ENCODE measurements around the gene PUSL1.

The PUSL1 gene

GRCh38 chr1:1309251-1310108 lies 1.1 kb downstream of the PUSL1 start:
- Histone ChIP-seq H3K9ac (ENCODE audit: low read length) (peak overlapping the region; percentile 74), H3K79me2 (ENCODE audit: low read length) (peaks cover 4% of the 10 kb centered on the region), H3K27ac (ENCODE audit: low read length) (no peak overlapping the region; the same call in 1 of the 2 replicates), H3K4me2 (ENCODE audit: low read length) (peak overlapping the region; percentile 90), H2AFZ (ENCODE audit: low read depth, low read length) (no peak overlapping the region), H3K9me3 (ENCODE audit: insufficient read depth, low read length) (no peaks in the 10 kb centered on the region), H4K20me1 (ENCODE audit: insufficient read depth, low read length) (0 out of 2 replicates have a peak, but pooled peaks cover 3% of the 10 kb centered on the region), H3K4me1 (ENCODE audit: low read length) (peaks cover 27% of the 10 kb centered on the region), H3K36me3 (replicated peaks; ENCODE audit: low read depth, low read length) (peaks cover 20% of the 10 kb centered on the region), H3K4me3 (ENCODE audit: low read length) (peak overlapping the region; percentile 90), H3K27me3 (ENCODE audit: low read depth, low read length) (no peaks in the 10 kb centered on the region)
- no peak for TF ChIP-seq EZH2phosphoT487 (IDR thresholded peaks at IDR 0.05; ENCODE audit: low read depth)
- TF ChIP-seq, protein P1, sequence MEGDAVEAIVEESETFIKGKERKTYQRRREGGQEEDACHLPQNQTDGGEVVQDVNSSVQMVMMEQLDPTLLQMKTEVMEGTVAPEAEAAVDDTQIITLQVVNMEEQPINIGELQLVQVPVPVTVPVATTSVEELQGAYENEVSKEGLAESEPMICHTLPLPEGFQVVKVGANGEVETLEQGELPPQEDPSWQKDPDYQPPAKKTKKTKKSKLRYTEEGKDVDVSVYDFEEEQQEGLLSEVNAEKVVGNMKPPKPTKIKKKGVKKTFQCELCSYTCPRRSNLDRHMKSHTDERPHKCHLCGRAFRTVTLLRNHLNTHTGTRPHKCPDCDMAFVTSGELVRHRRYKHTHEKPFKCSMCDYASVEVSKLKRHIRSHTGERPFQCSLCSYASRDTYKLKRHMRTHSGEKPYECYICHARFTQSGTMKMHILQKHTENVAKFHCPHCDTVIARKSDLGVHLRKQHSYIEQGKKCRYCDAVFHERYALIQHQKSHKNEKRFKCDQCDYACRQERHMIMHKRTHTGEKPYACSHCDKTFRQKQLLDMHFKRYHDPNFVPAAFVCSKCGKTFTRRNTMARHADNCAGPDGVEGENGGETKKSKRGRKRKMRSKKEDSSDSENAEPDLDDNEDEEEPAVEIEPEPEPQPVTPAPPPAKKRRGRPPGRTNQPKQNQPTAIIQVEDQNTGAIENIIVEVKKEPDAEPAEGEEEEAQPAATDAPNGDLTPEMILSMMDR (IDR thresholded peaks at IDR 0.05; ENCODE audit: low read depth, low read length), result no peak

DNA sequence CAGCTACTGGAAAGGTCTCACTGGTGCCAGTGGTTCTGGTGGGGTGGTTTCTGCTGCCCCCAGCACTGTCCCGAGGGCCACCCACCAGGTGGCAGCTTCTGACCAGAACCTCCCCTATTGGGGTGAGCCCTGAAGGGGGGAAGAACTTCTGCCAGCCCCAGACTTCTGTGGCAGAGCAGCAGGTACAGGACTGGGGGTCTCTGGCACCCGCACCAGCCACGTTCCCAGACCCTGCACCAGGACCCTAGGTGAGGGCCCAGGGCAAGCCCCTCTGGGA lies 1.6 kb downstream of the PUSL1 start:
- H3K4me3 ChIP-seq (ENCODE audit: low read length), result no peak overlapping the region
- no peak for TF ChIP-seq EZH2phosphoT487 (IDR thresholded peaks at IDR 0.05; ENCODE audit: low read depth)
- TF ChIP-seq, protein P1 (IDR thresholded peaks at IDR 0.05; ENCODE audit: low read depth, low read length), result no peak
- no peaks in the 10 kb centered on the region for H3K9me3 ChIP-seq (ENCODE audit: insufficient read depth, low read length)
- no peaks in the 10 kb centered on the region for H3K27me3 ChIP-seq (ENCODE audit: low read depth, low read length)
- H3K9ac ChIP-seq (ENCODE audit: low read length), result no peak overlapping the region
- H3K79me2 ChIP-seq (ENCODE audit: low read length), result peaks cover 4% of the 10 kb centered on the region
- H3K4me2 ChIP-seq (ENCODE audit: low read length), result peak overlapping the region; percentile 90
- peaks cover 26% of the 10 kb centered on the region for H3K4me1 ChIP-seq (ENCODE audit: low read length)
- H4K20me1 ChIP-seq (ENCODE audit: insufficient read depth, low read length), result 0 out of 2 replicates have a peak, but pooled peaks cover 3% of the 10 kb centered on the region
- no peak overlapping the region for H2AFZ ChIP-seq (ENCODE audit: low read depth, low read length)
- H3K36me3 ChIP-seq (replicated peaks; ENCODE audit: low read depth, low read length), result peaks cover 23% of the 10 kb centered on the region
- H3K27ac ChIP-seq (ENCODE audit: low read length), result no peak overlapping the region

- H3K9me3 ChIP-seq (ENCODE audit: insufficient read depth, low read length), result no peaks in the 10 kb centered on the region
- no peak overlapping the region for H3K27ac ChIP-seq (ENCODE audit: low read length)
- H2AFZ ChIP-seq (ENCODE audit: low read depth, low read length), result no peak overlapping the region
- no peak overlapping the region for H3K4me3 ChIP-seq (ENCODE audit: low read length)
- peaks cover 4% of the 10 kb centered on the region for H3K79me2 ChIP-seq (ENCODE audit: low read length)
- H3K27me3 ChIP-seq (ENCODE audit: low read depth, low read length), result no peaks in the 10 kb centered on the region
- no peak for TF ChIP-seq EZH2phosphoT487 (IDR thresholded peaks at IDR 0.05; ENCODE audit: low read depth)
- TF ChIP-seq, protein P1 (IDR thresholded peaks at IDR 0.05; ENCODE audit: low read depth, low read length), result no peak
- H3K4me2 ChIP-seq (ENCODE audit: low read length), result no peak overlapping the region
- peaks cover 21% of the 10 kb centered on the region for H3K4me1 ChIP-seq (ENCODE audit: low read length)
- H3K9ac ChIP-seq (ENCODE audit: low read length), result no peak overlapping the region
- 0 out of 2 replicates have a peak, but pooled peaks cover 3% of the 10 kb centered on the region for H4K20me1 ChIP-seq (ENCODE audit: insufficient read depth, low read length)
- peaks cover 23% of the 10 kb centered on the region for H3K36me3 ChIP-seq (replicated peaks; ENCODE audit: low read depth, low read length)
These were observed 2.2 kb downstream of the PUSL1 start for GRCh38 chr1:1310476-1311053.

All from OCI-LY3 (cell line).